Heart left ventricle (tissue), 16 donors: ENCODE results near the gene NAIF1. TPM values are rescaled to one million over a fixed set of nuclear protein-coding genes. Genes with fewer than 3 reads are reported as not detected.

Experiments
- ATAC-seq, 4 donors: fragments of 200-7000 bp; cut with Tn5 transposase; one replicate each; pipeline ENCODE4 v1.9.1; 2020 to 2022; ENCODE audit warnings: moderate library complexity in 4 of 4, mild to moderate bottlenecking in 3 of 4, moderate number of reproducible peaks in 1 of 4
- DNase-seq, 5 donors: peaks; one replicate each; pipeline ENCODE4 v3.0.0-alpha.2; 2020
- H3K27ac ChIP-seq, 12 donors: fragments of 200-600 bp; sonication (generic) in 4 of 12; one replicate each; pipeline versions ENCODE4 v1.5.0 to v1.8.0; 2016 to 2022; ENCODE audit warnings: mild to moderate bottlenecking in 2 of 12
- H3K27me3 ChIP-seq, 9 donors: fragments of 200-600 bp; sonication (generic) in 2 of 9; one replicate each; pipeline versions ENCODE4 v1.5.1 to v1.8.0; 2016 to 2022; ENCODE audit warnings: mild to moderate bottlenecking in 3 of 9
- H3K36me3 ChIP-seq, 9 donors: fragments of 200-600 bp; sonication (generic) in 2 of 9; one replicate each; pipeline versions ENCODE4 v1.5.0 to v1.8.0; 2018 to 2022; ENCODE audit warnings: mild to moderate bottlenecking in 2 of 9
- H3K4me1 ChIP-seq, 12 donors: fragments of 200-600 bp; sonication (generic) in 4 of 12; one replicate each; pipeline versions ENCODE4 v1.5.0 to v1.8.0; 2016 to 2022; ENCODE audit warnings: mild to moderate bottlenecking in 3 of 12
- H3K4me3 ChIP-seq, 12 donors: fragments of 200-600 bp; sonication (generic) in 4 of 12; one replicate each; pipeline versions ENCODE4 v1.5.0 to v1.8.0; 2017 to 2022; ENCODE audit warnings: mild to moderate bottlenecking in 9 of 12, moderate library complexity in 4 of 12
- H3K9me3 ChIP-seq, 12 donors: fragments of 200-600 bp; sonication (generic) in 4 of 12; one replicate each; pipeline versions ENCODE4 v1.5.0 to v1.8.0; 2016 to 2022; ENCODE audit warnings: mild to moderate bottlenecking in 1 of 12
- CTCF ChIP-seq, 12 donors: fragments of 200-600 bp; sonication (generic) in 4 of 12; IDR thresholded peaks; one replicate each; pipeline versions ENCODE4 v1.5.0 to v1.8.0; 2018 to 2022; ENCODE audit warnings: antibody characterized with exemption in 12 of 12, mild to moderate bottlenecking in 5 of 12
- POLR2A ChIP-seq, 2 donors: fragments of 450-650 bp; IDR thresholded peaks; one replicate each; pipeline ENCODE4 v1.6.1; 2017; ENCODE audit warnings: antibody characterized with exemption in 2 of 2, mild to moderate bottlenecking in 2 of 2, moderate library complexity in 2 of 2
- WGBS, 4 donors: extraction: QIAGEN DNeasy Blood & Tissue Kit in 2 of 4; methylation state at CpG; one replicate each; pipeline versions ENCODE4 v1.1.5 to v1.1.7; 2013 to 2018; 5-methylcytosine and 5-hydroxymethylcytosine counted together
- intact Hi-C, 10 donors: fragments of 100-400 bp; cut with DNase I; formaldehyde crosslinking; loops; one replicate each; pipeline versions ENCODE4 v1.11.1 to v1.14.2; 2022
- polyA plus RNA-seq, 2 donors: library from polyadenylated mRNA; stranded (reverse); fragments of 200-250 nt; gene quantifications; one replicate each; pipeline ENCODE4 v1.2.3, GENCODE V29; 2013
- total RNA-seq, 9 donors: library from RNA; depleted of rRNA in 2 of 9; stranded (reverse); fragments of >200 nt in 2 of 9; fragmentation: NEBNext Ultra II Directional in 3 of 9; extraction: Animal tissue kit (Norgen Biotek cat#: 25700) in 3 of 9; gene quantifications; one replicate each; pipeline versions ENCODE4 v1.1.0 to v1.2.4, GENCODE V29; 2016 to 2023
- donor health status: ischemic (EF 13 %, LVEDD 7.1; RV severe dilation, severe dysfunction).
- donor health status: healthy with polysubstance abuse.
- donor health status: DM: no; HTN: yes; CAD: no.
- donor health status: DM: no; HTN: no; CAD: no.
- donor health status: ischemic (EF 25% LVEDD 6.9; RV normal size, moderate dysfunction).
- donor health status: ischemic (EF 25% LVEDD 5.7; RV mildly dilated, moderate dysfunction).
- donor health status: healthy.
- donor health status: DM: yes; HTN: yes; CAD: no.
- donor health status: ischemic (EF 35%, LVEDD 5.7; RV mildly dilated, moderate dysfunction).
- donor health status: nonischemic (EF 11% LVEDD 7.7; RV severe dilation, severe dysfunction).
- donor health status: DM: yes; HTN: yes; CAD: no.
- donor health status: PGD.
- donor health status: ischemic (EF 29% LVEDD 5.4; RV normal size, mild dysfunction).
- donor health status: nonischemic (EF 23%, LVEDD 6.1; RV moderate dilation, normal function).

Gene NAIF1
- total and polyA plus RNA-seq, 11 donors, result 3.5 to 8.9 (median 6.5) TPM

DNA sequence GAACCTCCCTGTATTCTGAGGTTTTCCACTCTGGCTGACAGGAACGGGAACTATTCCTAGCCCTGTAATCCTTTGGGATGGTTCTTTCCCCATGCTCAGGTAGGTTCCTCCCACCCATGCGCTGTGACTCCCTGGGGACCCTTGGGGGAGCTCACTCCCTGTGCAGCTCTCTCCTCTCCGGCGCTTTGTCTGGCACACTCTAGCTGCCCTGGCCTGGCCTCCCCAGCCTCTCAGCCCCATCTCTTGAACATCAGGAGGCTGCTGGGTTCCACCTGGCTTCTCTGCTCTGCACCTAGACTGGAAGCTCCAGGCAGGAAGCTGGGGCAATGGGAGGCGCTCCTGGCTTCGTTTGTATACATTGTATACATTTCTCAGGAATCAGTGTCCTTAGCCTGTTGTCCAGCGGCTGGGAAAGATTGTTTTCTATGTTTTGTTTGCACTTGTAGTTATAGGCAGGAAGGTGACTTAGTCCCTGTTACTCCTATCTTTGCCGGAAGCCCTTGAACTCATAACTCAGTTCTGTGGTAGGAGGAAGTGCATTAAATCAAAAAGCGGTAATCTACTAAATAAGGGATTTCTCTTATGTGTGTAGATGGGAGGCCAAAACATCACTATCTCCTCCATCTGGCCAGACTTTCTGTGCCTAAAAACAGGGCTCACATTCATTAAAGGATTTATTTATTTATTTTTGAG is 21.3 kb upstream of the NAIF1 start:
- intact Hi-C loops, result no loop called here
- no peak overlapping the region for H3K4me3 ChIP-seq
- H3K27me3 ChIP-seq, result no peaks in the 10 kb centered on the region
- no peaks in the 10 kb centered on the region for H3K9me3 ChIP-seq
- H3K36me3 ChIP-seq, result peaks cover 0 to 13% (median 0%) of the 10 kb centered on the region in 9 donors
- no peak for ATAC-seq
- WGBS, 4 donors, result 71 to 82% (median 80%) methylated on average over 7 to 9 of the region's 9 CpGs
- no peak overlapping the region for H3K27ac ChIP-seq
- peaks cover 1 to 45% (median 22%) of the 10 kb centered on the region in 12 donors for H3K4me1 ChIP-seq
- no peak for TF ChIP-seq CTCF (IDR thresholded peaks at IDR 0.05)
- TF ChIP-seq POLR2A (IDR thresholded peaks at IDR 0.05), result no peak
- no peak for DNase-seq

GRCh38 chr9:128087262-128087661 is 20.1 kb upstream of the NAIF1 start:
- Histone ChIP-seq H3K27me3 (no peaks in the 10 kb centered on the region), H3K9me3 (no peaks in the 10 kb centered on the region), H3K27ac (no peak overlapping the region), H3K4me1 (peaks cover 0 to 38% (median 15%) of the 10 kb centered on the region in 12 donors), H3K36me3 (peaks cover 0 to 13% (median 0%) of the 10 kb centered on the region in 9 donors), H3K4me3 (no peak overlapping the region)
- intact Hi-C loops, result no loop called here
- peak in 1 of 5 donors; percentile 10 for DNase-seq
- TF ChIP-seq CTCF (IDR thresholded peaks at IDR 0.05) (no peak), POLR2A (IDR thresholded peaks at IDR 0.05) (no peak)
- 76 to 86% (median 81%) methylated on average over 10 of the region's 10 CpGs for WGBS, 4 donors
- no peak for ATAC-seq

DNA sequence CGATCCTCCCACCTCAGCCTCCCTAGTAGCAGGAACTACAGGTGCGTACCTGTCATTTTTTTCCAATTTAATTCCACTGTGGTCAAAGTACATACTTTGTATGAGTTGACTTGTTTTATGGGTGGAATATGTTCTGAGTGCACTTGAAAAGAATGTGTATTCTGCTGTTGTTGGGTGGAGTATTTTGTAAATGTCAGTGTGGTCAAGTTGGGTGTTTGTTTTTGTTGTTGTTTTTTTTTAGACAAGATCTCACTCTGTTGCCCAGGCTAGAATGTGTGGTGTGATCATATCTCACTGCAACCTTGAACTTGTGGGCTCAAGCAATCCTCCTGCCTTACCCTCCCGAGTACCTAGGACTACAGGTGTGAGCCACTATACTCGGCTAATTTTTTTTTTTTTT is 18.8 kb upstream of the NAIF1 start:
- no peak for TF ChIP-seq POLR2A (IDR thresholded peaks at IDR 0.05)
- no peak for TF ChIP-seq CTCF (IDR thresholded peaks at IDR 0.05)
- Histone ChIP-seq H3K9me3 (no peaks in the 10 kb centered on the region), H3K4me3 (no peak overlapping the region), H3K36me3 (peaks cover 0 to 13% (median 0%) of the 10 kb centered on the region in 9 donors), H3K4me1 (peaks cover 0 to 38% (median 10%) of the 10 kb centered on the region in 12 donors), H3K27ac (no peak overlapping the region), H3K27me3 (no peaks in the 10 kb centered on the region)
- WGBS, 4 donors, result 94 to 98% (median 96%) methylated on average over 4 of the region's 4 CpGs
- DNase-seq (no peak), ATAC-seq (no peak)
- intact Hi-C loops, result no loop called here

DNA sequence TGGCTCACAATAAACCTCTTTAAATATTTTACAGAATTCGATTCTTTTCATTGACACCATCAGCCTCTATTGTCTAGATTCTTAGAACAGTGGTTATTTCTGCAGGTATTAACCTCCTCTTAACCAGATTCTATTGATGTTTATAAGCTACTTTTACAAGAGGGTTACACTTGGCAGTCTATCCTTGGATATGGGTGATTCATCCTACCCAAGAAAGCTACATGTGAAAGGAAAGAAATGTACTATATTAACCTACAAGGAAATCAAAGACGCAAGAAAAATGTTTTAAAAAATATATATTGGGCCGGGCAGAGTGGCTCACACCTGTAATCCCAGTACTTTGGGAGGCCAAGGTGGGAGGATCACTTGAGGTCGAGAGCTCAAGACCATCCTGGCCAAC is 17.6 kb upstream of the NAIF1 start:
- 89 to 98% (median 96%) methylated on average over 4 of the region's 4 CpGs for WGBS, 4 donors
- peaks cover 0 to 43% (median 9%) of the 10 kb centered on the region in 12 donors for H3K4me1 ChIP-seq
- DNase-seq (no peak), ATAC-seq (no peak)
- no peaks in the 10 kb centered on the region for H3K9me3 ChIP-seq
- no peak overlapping the region for H3K27ac ChIP-seq
- intact Hi-C loops, result loop anchor here in 1 of 10 donors (5.0 kb wide), 1 partner anchor 33 kb away; no protein-coding TSS in a partner anchor
- TF ChIP-seq POLR2A (IDR thresholded peaks at IDR 0.05) (no peak), CTCF (IDR thresholded peaks at IDR 0.05) (no peak)
- no peaks in the 10 kb centered on the region for H3K27me3 ChIP-seq
- H3K36me3 ChIP-seq, result peaks cover 0 to 13% (median 0%) of the 10 kb centered on the region in 9 donors
- no peak overlapping the region for H3K4me3 ChIP-seq
